H54 (cell line): Measurements from ENCODE around the gene MAP1LC3A.

ENCODE experiments used
- DNase-seq: peaks from one replicate; pipeline ENCODE4 v3.0.0; 2011; ENCODE audit warnings: low spot score, mixed read lengths; ENCODE audit not compliant: insufficient read length
- FAIRE-seq: peaks from 3 replicates; lab custom pipeline; 2011; peaks lifted over from hg19 to GRCh38; lab: Jason Lieb, UNC
- POLR2A ChIP-seq: IDR thresholded peaks from 2 replicates; pipeline ENCODE4 v1.6.1; 2011; ENCODE audit warnings: low read depth, mild to moderate bottlenecking, low read length

Gene MAP1LC3A

GRCh38 chr20:34579979-34580940 is 21.7 kb downstream of the MAP1LC3A start:
- TF ChIP-seq POLR2A: no peak
- FAIRE-seq (no peak), DNase-seq (no peak)

GRCh38 chr20:34581341-34582184 is 23.0 kb downstream of the MAP1LC3A start:
- no peak for TF ChIP-seq POLR2A
- no peak for FAIRE-seq
- no peak for DNase-seq

- no peak for FAIRE-seq
- no peak for DNase-seq
- no peak for TF ChIP-seq POLR2A
Measured at GRCh38 chr20:34582221-34582620, 23.7 kb downstream of the MAP1LC3A start.

- FAIRE-seq (no peak), DNase-seq (no peak)
- no peak for TF ChIP-seq POLR2A
Measured at GRCh38 chr20:34582911-34583310, 24.4 kb downstream of the MAP1LC3A start.

GRCh38 chr20:34583544-34583943 is 25.0 kb downstream of the MAP1LC3A start:
- TF ChIP-seq POLR2A: no peak
- FAIRE-seq (no peak), DNase-seq (no peak)

- FAIRE-seq (no peak), DNase-seq (no peak)
- no peak for TF ChIP-seq POLR2A
Measured at GRCh38 chr20:34585019-34585418, 26.5 kb downstream of the MAP1LC3A start.

- TF ChIP-seq POLR2A: no peak
- FAIRE-seq: no peak
- no peak for DNase-seq
Measured at GRCh38 chr20:34586488-34587163, 28.1 kb downstream of the MAP1LC3A start.

GRCh38 chr20:34595377-34596184 is 37.1 kb downstream of the MAP1LC3A start:
- DNase-seq (no peak), FAIRE-seq (no peak)
- no peak for TF ChIP-seq POLR2A

GRCh38 chr20:34600892-34601653 is 42.6 kb downstream of the MAP1LC3A start:
- DNase-seq: no peak
- TF ChIP-seq POLR2A: no peak
- no peak for FAIRE-seq

- TF ChIP-seq POLR2A: no peak
- no peak for FAIRE-seq
- DNase-seq: no peak
Measured at GRCh38 chr20:34604980-34605788, 46.7 kb downstream of the MAP1LC3A start.

GRCh38 chr20:34607066-34607465 is 48.5 kb downstream of the MAP1LC3A start:
- FAIRE-seq: no peak
- TF ChIP-seq POLR2A: no peak

More at GRCh38 chr20:34607066-34607465, 48.5 kb downstream of the MAP1LC3A start:
- DNase-seq: no peak
